ENCODE results near the gene BAX.

Gene BAX

GRCh38 chr19:48940902-48941301 is 13.8 kb upstream of the BAX start:
- Histone ChIP-seq H3K27me3 (ENCODE audit: insufficient read depth, low read depth, severe bottlenecking) (no peaks in the 10 kb centered on the region), H3K4me3 (ENCODE audit: low read depth, low read length) (no peak overlapping the region), H3K9me3 (ENCODE audit: severe bottlenecking) (no peaks in the 10 kb centered on the region), H3K27ac (no peak overlapping the region), H3K36me3 (peaks cover 4% of the 10 kb centered on the region)
- no peak for DNase-seq
- TF ChIP-seq CTCF (IDR thresholded peaks at IDR 0.05; ENCODE audit: low read depth, low read length), result no peak

DNA sequence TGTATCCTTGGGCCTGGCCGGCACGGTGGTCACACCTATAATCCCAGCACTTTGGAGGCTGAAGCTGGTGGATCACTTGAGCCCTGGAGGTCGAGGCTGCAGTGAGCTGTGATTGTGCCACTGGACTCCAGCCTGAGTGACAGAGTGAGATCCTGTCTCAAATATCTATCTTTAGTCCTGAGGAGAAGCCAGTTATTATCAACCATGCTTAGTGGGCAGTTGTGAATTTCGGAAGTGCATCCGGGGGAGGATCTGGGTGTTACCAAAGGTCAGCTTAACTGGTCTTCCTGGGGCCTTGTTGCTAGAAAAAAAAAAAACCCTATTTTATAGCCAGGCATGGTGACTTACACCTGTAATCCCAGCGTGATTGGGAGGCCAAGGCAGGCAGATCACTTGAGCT is 11.6 kb upstream of the BAX start:
- Histone ChIP-seq H3K27ac (no peak overlapping the region), H3K4me3 (ENCODE audit: low read depth, low read length) (no peak overlapping the region), H3K27me3 (ENCODE audit: insufficient read depth, low read depth, severe bottlenecking) (no peaks in the 10 kb centered on the region), H3K36me3 (peaks cover 4% of the 10 kb centered on the region), H3K9me3 (ENCODE audit: severe bottlenecking) (peaks cover 10% of the 10 kb centered on the region)
- no peak for TF ChIP-seq CTCF (IDR thresholded peaks at IDR 0.05; ENCODE audit: low read depth, low read length)
- no peak for DNase-seq

GRCh38 chr19:48945415-48945814 is 9.3 kb upstream of the BAX start:
- Histone ChIP-seq H3K4me3 (ENCODE audit: low read depth, low read length) (no peak overlapping the region), H3K36me3 (peaks cover 4% of the 10 kb centered on the region), H3K9me3 (ENCODE audit: severe bottlenecking) (peaks cover 16% of the 10 kb centered on the region), H3K27me3 (ENCODE audit: insufficient read depth, low read depth, severe bottlenecking) (no peaks in the 10 kb centered on the region), H3K27ac (no peak overlapping the region)
- no peak for TF ChIP-seq CTCF (IDR thresholded peaks at IDR 0.05; ENCODE audit: low read depth, low read length)
- no peak for DNase-seq

DNA sequence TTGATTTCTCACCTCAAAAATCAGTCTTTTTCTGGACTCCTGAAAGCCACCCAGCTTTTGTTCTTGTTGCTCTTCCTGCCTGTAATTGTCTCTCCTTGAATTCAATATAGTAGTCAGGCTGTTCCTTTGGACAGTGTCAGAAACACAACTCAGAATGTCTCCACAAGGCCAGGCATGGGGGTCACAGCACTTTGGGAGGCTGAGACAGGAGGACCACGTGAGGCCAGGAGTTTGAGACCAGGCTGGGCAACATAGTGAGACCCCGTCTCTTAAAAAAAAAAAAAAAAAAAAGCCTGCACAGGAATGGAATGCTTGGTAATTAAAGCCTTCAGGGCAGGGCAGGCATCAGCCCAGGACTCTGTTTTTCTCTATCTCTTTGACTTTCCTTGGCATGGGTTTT is 8.9 kb upstream of the BAX start:
- Histone ChIP-seq H3K36me3 (peaks cover 3% of the 10 kb centered on the region), H3K27me3 (ENCODE audit: insufficient read depth, low read depth, severe bottlenecking) (no peaks in the 10 kb centered on the region), H3K9me3 (ENCODE audit: severe bottlenecking) (peaks cover 16% of the 10 kb centered on the region), H3K4me3 (ENCODE audit: low read depth, low read length) (no peak overlapping the region), H3K27ac (no peak overlapping the region)
- TF ChIP-seq CTCF (IDR thresholded peaks at IDR 0.05; ENCODE audit: low read depth, low read length), result no peak
- DNase-seq, result no peak

DNA sequence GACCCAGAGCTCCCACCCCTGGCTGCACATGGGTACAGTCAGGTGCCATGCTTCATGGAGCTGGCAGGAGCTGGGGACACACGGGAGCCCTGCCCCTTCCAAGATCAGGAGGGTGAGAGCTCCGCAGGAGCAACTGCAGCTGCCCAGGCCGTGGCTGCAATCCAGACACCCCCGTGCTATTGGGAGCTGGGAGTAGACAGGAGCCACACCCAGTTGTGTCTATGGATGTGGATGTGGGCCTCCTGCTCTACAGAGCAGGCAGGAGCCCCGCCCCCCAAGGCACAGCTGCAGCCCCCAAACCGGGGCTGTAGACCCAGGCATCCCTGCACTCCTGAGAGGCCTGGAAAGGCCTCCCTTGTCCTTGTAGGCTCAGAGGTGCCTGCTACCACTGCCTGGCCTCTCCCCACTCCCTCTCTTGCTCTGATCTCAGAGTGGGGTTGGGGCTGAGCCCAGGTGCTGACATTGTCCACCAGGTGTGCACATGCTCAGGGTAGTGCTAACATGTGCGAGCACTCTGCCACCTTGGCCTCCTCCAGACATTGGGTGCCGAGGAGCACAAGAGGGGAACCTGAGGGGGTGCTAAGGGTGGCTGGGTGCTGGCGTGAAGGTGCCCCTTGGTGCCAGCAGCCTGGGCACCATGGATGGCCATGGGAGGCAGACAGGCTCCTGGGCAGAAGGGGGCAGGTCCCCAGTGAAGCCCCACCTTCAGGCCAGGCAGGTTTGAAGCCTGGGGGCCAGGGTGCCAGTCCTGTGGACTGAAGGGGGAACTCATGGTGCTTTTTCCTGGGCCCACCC is 8.0 kb upstream of the BAX start:
- Histone ChIP-seq H3K36me3 (no peaks in the 10 kb centered on the region; the same call in 1 of the 2 replicates), H3K27me3 (ENCODE audit: insufficient read depth, low read depth, severe bottlenecking) (no peaks in the 10 kb centered on the region), H3K27ac (no peak overlapping the region), H3K4me3 (ENCODE audit: low read depth, low read length) (no peak overlapping the region), H3K9me3 (ENCODE audit: severe bottlenecking) (peaks cover 16% of the 10 kb centered on the region)
- DNase-seq, result no peak
- TF ChIP-seq CTCF (IDR thresholded peaks at IDR 0.05; ENCODE audit: low read depth, low read length), result no peak

DNA sequence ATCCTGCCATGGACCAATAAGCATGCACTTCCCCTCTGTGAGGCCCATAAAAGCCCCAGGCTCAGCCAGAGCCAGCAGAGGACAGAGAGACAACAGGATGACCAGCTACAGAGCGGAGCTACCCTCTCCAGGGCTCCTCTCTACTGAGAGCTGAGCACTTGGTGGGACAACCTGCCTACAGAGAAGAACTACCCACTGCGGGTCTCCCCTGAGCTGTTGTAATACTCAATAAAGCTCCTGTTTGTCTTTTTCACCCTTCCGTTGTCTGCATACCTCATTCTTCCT is 7.5 kb upstream of the BAX start:
- Histone ChIP-seq H3K27ac (no peak overlapping the region), H3K27me3 (ENCODE audit: insufficient read depth, low read depth, severe bottlenecking) (no peaks in the 10 kb centered on the region), H3K9me3 (ENCODE audit: severe bottlenecking) (peaks cover 16% of the 10 kb centered on the region), H3K36me3 (no peaks in the 10 kb centered on the region), H3K4me3 (ENCODE audit: low read depth, low read length) (no peak overlapping the region)
- no peak for TF ChIP-seq CTCF (IDR thresholded peaks at IDR 0.05; ENCODE audit: low read depth, low read length)
- DNase-seq, result no peak
